Kidney (tissue), 22 donors: ENCODE data around the gene EME1. TPM values are rescaled to one million over a fixed set of nuclear protein-coding genes. Genes with fewer than 3 reads are reported as not detected.

Source experiments
- DNase-seq, 5 donors: peaks; one replicate each; pipeline ENCODE4 v3.0.0-alpha.2; 2013 to 2020
- FAIRE-seq: peaks from 2 replicates; lab custom pipeline; 2012; peaks lifted over from hg19 to GRCh38; lab: Jason Lieb, UNC
- H3K27ac ChIP-seq, 2 donors: one replicate each; pipeline ENCODE4 v1.7.0; 2013; ENCODE audit warnings: low read depth in 2 of 2, low read length in 2 of 2, inconsistent platforms in 1 of 2
- H3K27me3 ChIP-seq: one replicate; pipeline ENCODE4 v1.7.1; 2013; ENCODE audit warnings: low read length, inconsistent platforms; ENCODE audit not compliant: control insufficient read depth, insufficient read depth
- H3K36me3 ChIP-seq, 3 donors: one replicate each; pipeline versions ENCODE4 v1.7.0 to v1.7.1; 2013; ENCODE audit warnings: low read length in 3 of 3, control low read depth in 1 of 3, inconsistent platforms in 1 of 3; ENCODE audit not compliant: insufficient read depth in 3 of 3, control insufficient read depth in 2 of 3
- H3K4me1 ChIP-seq, 3 donors: one replicate each; pipeline versions ENCODE4 v1.7.0 to v1.7.1; 2013; ENCODE audit warnings: low read length in 3 of 3, inconsistent platforms in 1 of 3, low read depth in 1 of 3; ENCODE audit not compliant: control insufficient read depth in 2 of 3, insufficient read depth in 2 of 3
- H3K4me3 ChIP-seq, 3 donors: one replicate each; pipeline versions ENCODE4 v1.7.0 to v1.8.1; 2013; ENCODE audit warnings: low read length in 3 of 3, control low read depth in 1 of 3, inconsistent platforms in 1 of 3
- H3K9ac ChIP-seq, 3 donors: one replicate each; pipeline versions ENCODE4 v1.7.0 to v1.7.1; 2013; ENCODE audit warnings: low read length in 3 of 3, control low read depth in 1 of 3, inconsistent platforms in 1 of 3
- H3K9me3 ChIP-seq, 3 donors: one replicate each; pipeline versions ENCODE4 v1.7.0 to v1.7.1; 2013; ENCODE audit warnings: low read length in 3 of 3, control low read depth in 1 of 3, inconsistent platforms in 1 of 3; ENCODE audit not compliant: control insufficient read depth in 2 of 3, insufficient read depth in 1 of 3
- CTCF ChIP-seq: IDR thresholded peaks from 3 replicates; pipeline ENCODE4 v1.5.1; 2012; ENCODE audit warnings: mild to moderate bottlenecking, moderate library complexity, borderline replicate concordance; ENCODE audit not compliant: insufficient read depth; ENCODE audit errors: extremely low read depth
- intact Hi-C: fragments of 100-400 bp; cut with DNase I; formaldehyde crosslinking; loops from one replicate; pipeline ENCODE4 v1.11.1; 2022
- long read RNA-seq, 10 donors: library from polyadenylated mRNA in 1 of 10; unstranded in 1 of 10; transcript quantifications; one replicate each; pipeline ENCODE4 v2.0.0 and lab custom pipeline, GENCODE V29; 2021 to 2026
- polyA plus RNA-seq: library from polyadenylated mRNA; stranded (reverse); fragments of 350-450 nt; fragmentation: Illumina TruSeq; extraction: RNeasy Lipid Tissue Mini Kit (QIAGEN cat#74804); gene quantifications from one replicate; pipeline ENCODE4 v1.2.3, GENCODE V29; 2014; ENCODE audit warnings: low read depth, low replicate concordance; ENCODE audit not compliant: insufficient read depth
- total RNA-seq: library from RNA; stranded (reverse); fragmentation: NEBNext Ultra II Directional; extraction: Animal tissue kit (Norgen Biotek cat#: 25700); gene quantifications from one replicate; pipeline ENCODE4 v1.2.1, GENCODE V29; 2021
- donor health status: control.
- donor health status: control.
- donor health status: control.
- donor health status: control.
- donor health status: control.
- donor health status: DM: yes; HTN: yes; CAD: no.
- donor health status: Normal renal cell carcinoma (clear cell type).

Gene EME1
- total RNA-seq (1.0 TPM), polyA plus RNA-seq (not detected)
- long read RNA-seq, donor 1, partial matches to known transcripts: 67 of 67 reads
- long read RNA-seq, donor 1, other reads (novel, unspliced or antisense): 0 of 67 reads
- long read RNA-seq, donor 2: 0 reads
- long read RNA-seq, donor 3, partial matches to known transcripts: 0 of 1 reads
- long read RNA-seq, donor 3, other reads (novel, unspliced or antisense): 0 of 1 reads
- long read RNA-seq, donor 4, partial matches to known transcripts: 25 of 25 reads
- long read RNA-seq, donor 4, other reads (novel, unspliced or antisense): 0 of 25 reads
- long read RNA-seq, donor 5: 0 reads
- long read RNA-seq, donor 6, partial matches to known transcripts: 0 of 1 reads
- long read RNA-seq, donor 6, other reads (novel, unspliced or antisense): 0 of 1 reads
- long read RNA-seq, donor 7: 0 reads
- long read RNA-seq, donor 8: 0 reads
- long read RNA-seq, donor 9: 0 reads
- long read RNA-seq, donor 10, partial matches to known transcripts: 0 of 2 reads
- long read RNA-seq, donor 10, other reads (novel, unspliced or antisense): 0 of 2 reads

DNA sequence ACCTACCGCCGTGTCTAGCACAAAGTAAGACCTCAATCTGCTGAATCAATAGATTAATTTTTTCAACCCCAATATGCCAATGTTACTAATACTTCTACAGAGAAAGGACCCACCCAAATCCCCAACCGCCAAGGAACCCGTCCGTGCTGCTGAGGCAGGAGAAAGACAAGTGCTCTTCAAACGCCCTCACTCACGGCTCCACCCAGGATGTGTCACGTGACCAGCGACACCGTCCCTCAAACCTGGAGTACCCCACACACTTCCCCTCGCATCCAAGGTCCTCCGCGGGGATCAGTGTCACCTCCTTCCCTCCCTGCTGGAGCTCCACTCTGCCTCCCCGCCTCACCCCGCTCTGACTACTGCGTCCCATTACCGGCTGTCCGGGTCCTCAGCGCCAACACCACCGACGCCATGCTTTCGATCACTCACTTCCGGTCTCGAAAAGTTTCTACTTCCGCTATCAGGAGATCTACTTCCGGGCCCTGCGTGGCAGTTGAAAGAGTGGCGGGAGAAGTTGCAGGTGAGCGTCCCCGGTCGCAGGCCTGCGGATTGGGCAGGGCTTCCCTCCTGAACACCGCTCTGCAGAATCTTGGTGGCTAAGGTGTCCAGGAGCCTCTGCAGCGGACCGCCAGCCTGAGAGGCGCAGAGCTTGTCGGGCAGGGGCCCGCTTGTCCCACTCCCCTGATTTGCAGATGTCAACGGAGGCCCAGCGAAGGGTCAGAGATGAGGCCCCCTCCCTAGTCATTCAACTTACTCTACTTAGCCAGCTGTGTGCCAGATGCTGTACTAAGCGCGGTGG is at the start of gene EME1, which contains the start of gene MRPL27:
Gene EME1, plus strand, starts transcription at position 472 of the 799 bp plus-strand sequence. CDS start 1,980 bp downstream, outside the sequence.
Gene MRPL27, minus strand, starts transcription at position 427 of the 799 bp plus-strand sequence. Its CDS starts 14 bp downstream, at position 413.
- Histone ChIP-seq H3K27me3 (no peaks in the 10 kb centered on the region), H3K9ac (peak within 1 kb of the TSS; percentile 77 to 98 (median 97)), H3K9me3 (no peaks in the 10 kb centered on the region), H3K27ac (peak within 1 kb of the TSS; percentile 92 to 98), H3K4me1 (peaks cover 0 to 6% (median 4%) of the 10 kb centered on the region in 3 donors), H3K36me3 (peaks cover 5 to 26% (median 20%) of the 10 kb centered on the region in 3 donors), H3K4me3 (peak within 1 kb of the TSS; percentile 85 to 100 (median 99))
- no peak for TF ChIP-seq CTCF
- no peak for FAIRE-seq
- peak; percentile 90 to 97 (median 93) for DNase-seq
- intact Hi-C loops: no loop called here

GRCh38 chr17:50325906-50326305 is 47.1 kb upstream of the EME1 start:
- intact Hi-C loops: no loop called here

DNA sequence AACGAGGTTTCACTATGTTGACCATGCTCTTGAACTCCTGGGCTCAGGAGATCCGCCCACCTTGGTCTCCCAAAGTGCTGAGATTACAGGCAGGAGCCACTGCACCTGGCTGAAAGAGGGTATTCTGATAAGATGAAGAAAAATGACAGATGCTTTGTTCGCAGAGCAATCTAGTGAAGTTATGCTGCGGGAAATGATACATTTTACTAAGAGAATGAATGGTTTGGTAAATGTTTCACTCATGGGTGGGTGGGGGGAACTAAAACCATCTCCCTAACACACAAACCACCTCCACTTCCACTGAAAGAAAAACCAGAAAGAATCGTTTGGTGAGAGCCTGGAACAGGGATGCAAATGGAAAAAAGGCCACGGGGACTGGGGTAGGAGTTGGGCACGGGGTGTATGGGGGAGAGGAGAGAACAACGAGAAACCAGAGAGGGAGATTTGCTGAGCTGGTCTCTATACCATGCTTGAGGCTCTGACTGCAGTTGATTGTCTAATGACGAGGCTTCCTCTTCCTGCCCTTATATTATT is 46.1 kb upstream of the EME1 start:
- Histone ChIP-seq H3K27ac (no peak overlapping the region), H3K36me3 (no peaks in the 10 kb centered on the region), H3K9ac (no peak overlapping the region), H3K4me3 (no peak overlapping the region), H3K9me3 (no peaks in the 10 kb centered on the region), H3K4me1 (no peaks in the 10 kb centered on the region), H3K27me3 (no peaks in the 10 kb centered on the region)
- intact Hi-C loops: no loop called here
- TF ChIP-seq CTCF: no peak
- no peak for FAIRE-seq
- DNase-seq: no peak

More at GRCh38 chr17:50325906-50326305, 47.1 kb upstream of the EME1 start:
- Histone ChIP-seq H3K27me3 (no peaks in the 10 kb centered on the region), H3K9ac (no peak overlapping the region), H3K9me3 (no peaks in the 10 kb centered on the region), H3K27ac (no peak overlapping the region), H3K4me3 (no peak overlapping the region), H3K36me3 (no peaks in the 10 kb centered on the region), H3K4me1 (no peaks in the 10 kb centered on the region)
- no peak for TF ChIP-seq CTCF
- no peak for DNase-seq
- FAIRE-seq: no peak
